Stimulated activated naive CD8-positive, alpha-beta T cell treated with anti-CD3 and anti-CD28 coated beads, Interleukin-15, Interleukin-2, amounts not matched to agents 100 ng/mL and 50 ng/mL, for 24 hours (primary cell): ENCODE data around the gene GRK1.

Source experiments
- H3K27ac Mint-ChIP-seq: one replicate; pipeline ENCODE4 v1.8.0; 2021; ENCODE audit warnings: mild to moderate bottlenecking, mixed read lengths
- H3K27me3 Mint-ChIP-seq: one replicate; pipeline ENCODE4 v1.8.0; 2021; ENCODE audit warnings: mixed read lengths
- H3K36me3 Mint-ChIP-seq: one replicate; pipeline ENCODE4 v1.8.0; 2021; ENCODE audit warnings: low read depth, mixed read lengths
- H3K4me1 Mint-ChIP-seq: one replicate; pipeline ENCODE4 v1.8.0; 2021; ENCODE audit warnings: low read depth, mixed read lengths
- H3K4me3 Mint-ChIP-seq: one replicate; pipeline ENCODE4 v1.8.0; 2021; ENCODE audit warnings: mild to moderate bottlenecking, mixed read lengths
- H3K9me3 Mint-ChIP-seq: one replicate; pipeline ENCODE4 v1.8.0; 2021; ENCODE audit warnings: mixed read lengths

GRK1 gene

DNA sequence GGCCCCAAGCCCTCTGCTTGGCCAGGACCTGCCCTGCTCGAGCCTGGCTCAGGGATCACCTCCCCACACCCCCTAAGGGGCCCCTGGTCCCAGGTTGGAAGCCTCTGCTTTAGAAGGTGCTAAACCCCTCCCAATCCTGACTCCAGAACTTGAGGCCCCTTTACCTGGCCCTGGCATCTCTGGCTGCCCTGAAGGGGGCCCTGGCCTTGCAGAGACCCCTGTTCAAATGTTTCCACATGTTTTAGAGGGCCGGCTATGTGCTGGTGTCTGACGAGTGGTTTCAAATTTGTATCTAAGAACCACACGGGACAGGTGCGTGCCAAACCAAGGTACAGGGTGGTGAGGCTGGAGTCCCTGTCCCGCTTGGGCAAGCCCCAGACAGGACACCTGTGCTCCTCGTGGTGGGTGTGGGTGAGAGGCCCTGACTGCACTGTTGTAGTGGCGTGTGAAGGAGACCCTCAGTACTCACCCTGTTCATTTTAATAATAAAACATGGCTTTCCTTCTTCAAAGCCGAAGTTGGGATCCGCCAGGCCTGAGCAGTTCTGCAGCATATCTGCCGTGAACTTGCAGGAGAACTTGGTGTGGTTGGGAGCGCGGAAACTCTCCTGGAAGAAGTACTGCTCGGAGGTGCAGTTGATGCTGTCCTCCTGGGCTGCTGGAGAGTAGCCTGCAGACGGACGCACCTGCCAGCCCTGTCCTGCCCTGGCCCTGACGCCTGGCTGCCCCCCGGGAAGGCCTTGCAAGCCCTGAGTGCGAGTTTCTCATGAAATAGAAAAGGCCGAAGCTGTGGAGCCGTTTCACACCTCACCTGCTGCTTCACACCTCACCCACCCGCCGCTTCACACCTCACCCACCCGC is 14.4 kb upstream of the GRK1 start:
- H3K4me3 Mint-ChIP-seq = no peak overlapping the region
- no peaks in the 10 kb centered on the region for H3K36me3 Mint-ChIP-seq
- no peaks in the 10 kb centered on the region for H3K27me3 Mint-ChIP-seq
- no peaks in the 10 kb centered on the region for H3K9me3 Mint-ChIP-seq
- H3K4me1 Mint-ChIP-seq = peaks cover 13% of the 10 kb centered on the region
- no peak overlapping the region for H3K27ac Mint-ChIP-seq

DNA sequence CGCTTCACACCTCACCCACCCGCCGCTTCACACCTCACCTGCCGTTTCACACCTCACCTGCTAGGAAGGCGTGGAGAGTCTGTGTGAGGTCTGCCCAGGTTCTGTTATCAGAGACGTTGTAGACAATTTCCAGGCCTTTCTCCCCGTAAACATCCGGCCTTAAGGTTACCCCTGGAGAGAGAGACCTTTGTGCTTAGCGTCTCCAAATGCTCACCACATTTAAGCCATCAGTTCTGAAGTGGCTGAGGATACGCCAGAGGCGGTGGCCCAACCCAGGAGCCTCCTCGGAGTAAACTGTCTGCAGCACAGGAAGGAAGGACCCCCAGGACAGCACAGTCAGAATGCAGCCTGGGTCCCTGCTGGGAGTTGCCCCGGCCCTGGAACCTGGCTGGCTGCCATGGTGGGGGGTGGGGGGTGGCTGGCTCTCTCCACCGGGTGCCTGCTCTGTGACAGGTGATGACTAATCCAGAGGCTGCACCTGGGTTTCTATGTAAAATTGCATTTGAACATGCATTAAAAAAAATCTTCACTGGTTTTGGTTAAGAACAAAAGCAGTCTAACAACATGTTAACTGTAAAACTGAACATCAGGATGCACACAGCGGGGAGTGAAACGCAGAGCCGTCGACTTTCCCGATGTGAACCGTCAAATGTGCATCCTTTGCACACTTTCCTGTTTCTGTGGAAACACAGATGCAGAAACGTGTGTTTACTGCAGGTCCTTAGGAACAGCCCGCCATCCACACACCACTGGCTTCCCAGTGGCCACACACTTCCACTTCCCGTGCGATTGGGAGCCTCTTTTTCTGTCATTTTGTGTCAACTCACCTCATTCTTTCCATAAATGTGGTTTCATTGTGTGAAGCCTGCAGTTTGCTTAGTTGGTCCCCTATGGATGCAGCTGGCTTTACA is 13.5 kb upstream of the GRK1 start:
- Mint-ChIP-seq H3K36me3 (no peaks in the 10 kb centered on the region), H3K27ac (no peak overlapping the region), H3K9me3 (no peaks in the 10 kb centered on the region), H3K4me3 (no peak overlapping the region), H3K27me3 (no peaks in the 10 kb centered on the region), H3K4me1 (peaks cover 13% of the 10 kb centered on the region)

DNA sequence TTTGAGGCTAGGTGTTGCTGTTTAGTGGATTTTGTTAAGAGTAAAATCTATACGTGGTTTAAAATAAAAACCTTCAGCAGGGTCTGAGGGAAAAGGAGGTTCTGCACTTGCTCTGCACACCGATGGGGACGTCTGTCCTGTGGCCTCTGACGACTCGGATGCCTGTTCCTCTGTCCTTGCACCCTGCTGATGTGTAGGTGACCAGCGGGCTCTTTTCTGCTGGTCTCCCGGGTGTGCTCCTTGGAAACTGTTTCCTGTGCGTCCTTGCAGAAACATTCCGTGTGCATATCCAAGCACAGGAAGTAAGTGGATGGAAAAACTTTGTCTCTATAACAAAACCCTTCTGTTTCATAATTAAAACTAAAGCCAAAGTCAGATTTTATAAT is 12.9 kb upstream of the GRK1 start:
- no peaks in the 10 kb centered on the region for H3K27me3 Mint-ChIP-seq
- no peak overlapping the region for H3K4me3 Mint-ChIP-seq
- H3K36me3 Mint-ChIP-seq = no peaks in the 10 kb centered on the region
- no peak overlapping the region for H3K27ac Mint-ChIP-seq
- peaks cover 13% of the 10 kb centered on the region for H3K4me1 Mint-ChIP-seq
- H3K9me3 Mint-ChIP-seq = no peaks in the 10 kb centered on the region

DNA sequence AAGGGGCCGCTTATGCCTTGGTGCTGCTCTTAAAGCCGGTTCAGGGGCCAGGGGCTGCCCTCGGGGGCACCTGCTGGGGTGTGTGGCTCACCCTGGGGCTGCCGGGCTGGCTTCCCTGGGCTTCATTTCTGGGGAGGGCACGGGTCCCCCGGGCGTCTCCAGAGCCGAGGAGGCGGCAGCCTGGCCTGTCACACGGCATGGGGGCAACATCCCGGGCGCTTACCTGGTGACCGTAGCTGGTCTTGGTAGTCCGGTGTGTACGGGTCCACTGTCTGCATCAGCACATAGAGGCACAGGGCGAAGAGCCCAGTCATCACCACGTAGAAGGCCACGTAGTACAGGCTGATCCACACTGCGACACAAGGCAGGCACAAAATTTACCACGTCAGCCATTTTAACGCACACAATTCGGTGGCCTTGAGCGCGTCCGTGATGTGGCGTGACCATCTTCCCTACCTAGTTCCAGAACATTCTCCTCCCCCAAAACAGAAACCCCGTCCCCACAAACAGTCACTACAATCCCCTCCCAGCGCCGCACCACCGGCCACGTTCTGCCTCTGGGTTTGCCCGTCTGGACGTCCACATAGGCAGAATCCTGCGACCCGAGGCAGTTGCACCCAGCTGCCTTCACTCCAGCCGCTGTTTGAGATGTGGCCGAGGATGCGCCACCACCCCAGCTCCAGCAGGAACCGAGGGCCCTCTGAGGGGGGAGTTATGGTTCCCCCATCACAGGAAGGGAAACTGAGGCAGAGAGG is 12.3 kb upstream of the GRK1 start:
- Mint-ChIP-seq H3K36me3 (no peaks in the 10 kb centered on the region), H3K27me3 (no peaks in the 10 kb centered on the region), H3K4me3 (no peak overlapping the region), H3K4me1 (peaks cover 13% of the 10 kb centered on the region), H3K27ac (no peak overlapping the region), H3K9me3 (no peaks in the 10 kb centered on the region)

DNA sequence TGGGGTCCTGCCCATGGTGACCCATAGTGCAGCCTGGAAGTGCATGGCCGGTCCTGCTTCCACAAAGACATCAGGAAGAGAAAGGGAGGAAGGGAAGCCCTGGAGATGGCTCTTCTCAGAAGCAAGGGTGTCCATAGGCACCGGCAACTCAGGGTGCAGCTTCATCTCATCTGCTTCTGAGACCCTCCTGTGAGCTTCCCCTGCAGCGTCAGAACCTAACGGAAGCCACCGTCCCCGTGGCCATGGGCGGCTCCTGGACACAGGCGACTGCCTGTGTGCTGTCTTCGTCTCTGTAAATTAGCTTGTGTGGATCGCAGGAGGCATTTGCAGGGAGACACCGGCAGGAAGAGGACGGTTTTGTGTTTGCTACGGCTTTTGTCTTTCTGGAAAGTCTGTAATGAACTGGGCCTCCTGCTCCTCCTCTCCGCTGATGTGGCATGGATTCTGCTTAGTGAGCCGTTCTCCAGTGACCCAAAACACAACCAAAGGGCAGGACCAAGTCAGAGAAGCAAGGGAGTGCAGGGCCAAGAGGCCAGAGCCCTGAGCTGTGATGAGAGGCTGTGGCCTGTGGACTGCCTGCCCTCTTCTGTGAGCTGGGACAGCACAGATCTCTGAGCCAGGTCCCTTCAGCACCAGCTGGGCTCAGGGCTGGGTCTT is 11.5 kb upstream of the GRK1 start:
- Mint-ChIP-seq H3K36me3 (no peaks in the 10 kb centered on the region), H3K4me1 (peaks cover 13% of the 10 kb centered on the region), H3K4me3 (no peak overlapping the region), H3K27ac (no peak overlapping the region), H3K9me3 (no peaks in the 10 kb centered on the region), H3K27me3 (no peaks in the 10 kb centered on the region)

DNA sequence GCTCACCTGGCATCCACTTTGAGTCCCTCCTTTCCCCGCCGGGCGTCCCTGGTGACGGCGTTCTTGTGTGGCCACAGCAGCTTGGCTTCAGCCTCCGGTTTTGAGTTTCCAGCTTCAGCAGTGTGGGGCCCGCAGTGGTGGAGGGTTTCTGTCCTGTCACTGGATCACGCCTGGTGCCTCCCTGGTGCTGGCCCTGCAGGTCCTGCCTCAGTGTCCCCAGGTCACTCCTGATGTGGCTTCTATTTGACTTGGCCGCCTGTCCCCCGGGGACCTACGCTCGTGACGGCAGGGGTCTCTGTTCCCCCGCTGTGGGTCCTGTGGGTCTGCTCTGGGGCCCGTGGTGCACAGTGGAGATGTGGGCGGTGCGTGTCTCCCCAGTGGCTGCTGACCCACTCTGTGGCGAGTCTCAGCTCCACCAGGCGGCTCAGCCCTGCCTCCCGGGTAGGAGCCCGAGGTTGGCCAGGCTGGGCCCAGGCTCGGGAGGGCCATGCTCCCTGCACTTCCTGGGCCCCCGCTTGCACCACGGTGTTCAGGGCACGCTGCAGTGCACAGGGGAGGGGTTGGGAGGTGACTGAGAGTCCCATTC is 10.9 kb upstream of the GRK1 start:
- peaks cover 13% of the 10 kb centered on the region for H3K4me1 Mint-ChIP-seq
- H3K27ac Mint-ChIP-seq = no peak overlapping the region

DNA sequence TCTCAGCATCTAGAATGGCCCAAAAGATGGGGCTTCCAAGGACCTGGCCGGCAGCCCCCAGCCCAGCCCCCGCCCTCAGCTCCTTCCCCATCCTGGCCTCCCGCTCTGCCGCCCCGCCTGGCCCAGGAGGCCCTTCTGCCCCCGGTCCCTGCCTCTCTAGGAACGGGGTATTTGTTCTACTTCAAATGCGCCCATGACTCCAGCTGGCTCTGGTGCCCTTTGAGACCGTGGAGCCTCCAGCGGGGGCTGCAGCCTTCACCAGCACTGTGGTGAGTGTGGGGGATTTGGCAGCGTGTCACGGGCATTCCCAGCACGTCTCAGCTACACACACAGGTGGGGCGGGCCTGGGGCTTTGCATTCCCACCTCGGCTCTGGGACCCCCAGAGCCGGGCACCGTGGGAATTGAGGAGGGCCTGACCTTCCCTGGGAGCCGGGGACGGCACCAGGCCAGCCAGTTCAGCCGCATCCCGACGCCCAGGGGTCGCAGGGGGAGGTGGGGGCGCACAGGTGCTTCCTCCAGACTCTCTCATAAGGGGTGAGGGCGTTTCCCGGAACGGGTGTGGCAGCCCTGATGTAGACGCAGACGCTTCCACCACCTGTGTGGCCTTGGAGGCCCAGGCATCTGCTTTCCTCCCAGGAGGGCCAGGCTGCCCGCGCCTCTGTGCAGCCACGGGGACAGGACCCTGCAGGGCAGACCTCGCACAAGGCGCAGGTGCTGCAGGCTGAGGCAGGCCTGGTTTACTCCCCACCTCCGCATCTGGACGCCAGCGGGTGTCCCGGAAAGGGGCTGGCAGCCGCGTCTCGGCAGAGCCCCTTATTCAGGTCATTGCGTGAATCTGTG is 10.0 kb upstream of the GRK1 start:
- Mint-ChIP-seq H3K36me3 (no peaks in the 10 kb centered on the region), H3K27ac (no peak overlapping the region), H3K4me1 (peaks cover 13% of the 10 kb centered on the region), H3K9me3 (peaks cover 10% of the 10 kb centered on the region), H3K27me3 (no peaks in the 10 kb centered on the region), H3K4me3 (no peak overlapping the region)

More for the DNA sequence above, 10.9 kb upstream of the GRK1 start:
- Mint-ChIP-seq H3K36me3 (no peaks in the 10 kb centered on the region), H3K9me3 (peaks cover 6% of the 10 kb centered on the region), H3K27me3 (no peaks in the 10 kb centered on the region), H3K4me3 (no peak overlapping the region)

DNA sequence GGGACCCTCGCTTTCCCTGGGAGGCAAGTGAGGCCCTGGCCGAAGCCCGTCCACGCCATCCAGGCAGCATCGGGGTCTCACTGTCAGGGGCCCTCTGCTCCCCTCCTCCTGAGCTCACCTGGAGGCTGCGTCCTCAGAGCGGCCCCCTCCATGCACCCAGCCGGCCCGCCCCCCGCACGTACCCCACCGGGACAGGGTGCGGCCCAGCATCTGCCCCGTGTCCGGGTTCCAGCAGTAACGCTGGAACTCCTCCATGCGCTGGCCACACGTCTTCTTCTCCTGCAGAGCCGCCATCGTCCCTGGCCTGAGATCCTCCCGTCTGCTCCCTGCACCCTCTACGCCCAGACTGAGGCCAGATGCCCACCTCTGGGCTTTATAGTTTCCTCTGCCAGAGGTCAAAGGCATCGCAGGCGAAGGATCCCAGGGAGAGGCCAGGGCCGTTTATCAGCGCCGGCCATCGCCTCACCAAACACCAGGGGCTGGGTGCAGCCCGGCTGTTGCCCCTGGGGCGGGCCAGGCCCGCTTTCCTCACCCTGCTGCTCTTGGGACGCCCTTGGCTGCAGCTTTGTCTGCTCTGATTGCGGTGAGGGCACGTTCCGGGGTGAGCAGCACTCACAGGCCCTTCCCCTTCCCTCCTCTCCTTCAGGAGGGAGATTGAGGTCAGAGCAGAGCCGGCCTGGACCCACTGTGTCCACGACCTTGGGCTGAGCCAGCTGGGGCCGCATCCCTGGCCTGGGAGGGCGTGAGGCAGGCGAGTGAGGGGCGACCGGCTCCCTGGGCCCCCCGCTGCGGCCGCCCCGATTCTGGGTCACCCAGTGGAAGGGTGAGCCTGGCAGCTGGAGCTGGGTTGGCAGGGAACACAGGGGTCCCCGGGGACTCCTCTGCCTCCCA is 8.9 kb upstream of the GRK1 start, which contains the start of gene ATP4B:
ATP4B (minus strand) TSS at position 348 of the 891 bp plus-strand sequence; CDS start at position 294, 54 bp downstream.
- no peak within 1 kb of the TSS for H3K27ac Mint-ChIP-seq
- peaks cover 12% of the 10 kb centered on the region for H3K4me1 Mint-ChIP-seq
- peaks cover 10% of the 10 kb centered on the region for H3K9me3 Mint-ChIP-seq
- no peaks in the 10 kb centered on the region for H3K36me3 Mint-ChIP-seq
- H3K27me3 Mint-ChIP-seq = no peaks in the 10 kb centered on the region
- no peak within 1 kb of the TSS for H3K4me3 Mint-ChIP-seq

DNA sequence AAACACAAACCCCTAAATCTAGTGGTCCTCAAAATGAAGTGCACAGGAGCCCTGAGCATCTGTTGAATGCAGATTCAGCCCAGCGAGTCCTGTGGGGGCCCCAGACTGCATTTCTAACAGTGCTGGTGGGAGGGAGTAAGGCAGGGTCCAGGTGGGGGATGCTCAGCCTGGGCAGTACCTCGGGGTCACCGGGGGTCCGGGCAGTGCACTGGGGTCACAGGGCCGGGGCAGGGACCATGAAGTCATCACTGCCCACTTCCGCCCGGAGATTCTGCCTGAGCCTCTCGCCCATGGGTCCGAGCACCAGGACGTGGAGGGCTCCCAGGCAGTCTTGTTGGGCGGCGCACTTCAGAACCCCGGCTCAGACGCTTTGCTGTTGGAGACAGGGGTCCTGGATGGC is 8.2 kb upstream of the GRK1 start:
- Mint-ChIP-seq H3K4me3 (no peak overlapping the region), H3K4me1 (peaks cover 5% of the 10 kb centered on the region), H3K27me3 (no peaks in the 10 kb centered on the region), H3K27ac (no peak overlapping the region), H3K9me3 (peaks cover 10% of the 10 kb centered on the region), H3K36me3 (no peaks in the 10 kb centered on the region)

GRCh38 chr13:113659337-113659736 is 7.7 kb upstream of the GRK1 start:
- Mint-ChIP-seq H3K27me3 (no peaks in the 10 kb centered on the region), H3K4me3 (no peak overlapping the region), H3K9me3 (peaks cover 10% of the 10 kb centered on the region), H3K36me3 (no peaks in the 10 kb centered on the region), H3K4me1 (no peaks in the 10 kb centered on the region), H3K27ac (no peak overlapping the region)

- no peaks in the 10 kb centered on the region for H3K4me1 Mint-ChIP-seq
- H3K36me3 Mint-ChIP-seq = no peaks in the 10 kb centered on the region
- H3K27ac Mint-ChIP-seq = no peak overlapping the region
- H3K27me3 Mint-ChIP-seq = no peaks in the 10 kb centered on the region
- no peak overlapping the region for H3K4me3 Mint-ChIP-seq
- peaks cover 10% of the 10 kb centered on the region for H3K9me3 Mint-ChIP-seq
Measured at GRCh38 chr13:113660066-113660465, 7.0 kb upstream of the GRK1 start.

DNA sequence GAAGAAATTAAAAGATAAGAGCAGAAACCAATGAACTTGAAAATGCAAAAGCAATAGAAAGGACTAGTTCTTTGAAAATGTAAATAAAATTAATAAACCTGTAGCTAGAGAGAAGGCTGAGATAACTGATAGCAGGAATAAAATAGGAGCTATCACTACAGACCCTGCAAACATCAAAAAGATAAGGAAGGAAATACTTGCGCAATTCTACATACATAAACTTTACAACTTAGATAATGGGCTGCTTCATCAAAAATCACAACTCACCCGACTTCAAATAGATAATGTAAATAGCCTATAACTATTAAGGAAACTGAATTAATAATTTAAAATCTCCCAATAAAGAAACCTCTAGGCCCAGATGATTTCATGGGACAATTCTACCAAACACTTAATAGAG is 5.5 kb upstream of the GRK1 start:
- H3K9me3 Mint-ChIP-seq = peaks cover 10% of the 10 kb centered on the region
- H3K27me3 Mint-ChIP-seq = no peaks in the 10 kb centered on the region
- no peak overlapping the region for H3K4me3 Mint-ChIP-seq
- H3K4me1 Mint-ChIP-seq = no peaks in the 10 kb centered on the region
- H3K27ac Mint-ChIP-seq = no peak overlapping the region
- H3K36me3 Mint-ChIP-seq = no peaks in the 10 kb centered on the region

DNA sequence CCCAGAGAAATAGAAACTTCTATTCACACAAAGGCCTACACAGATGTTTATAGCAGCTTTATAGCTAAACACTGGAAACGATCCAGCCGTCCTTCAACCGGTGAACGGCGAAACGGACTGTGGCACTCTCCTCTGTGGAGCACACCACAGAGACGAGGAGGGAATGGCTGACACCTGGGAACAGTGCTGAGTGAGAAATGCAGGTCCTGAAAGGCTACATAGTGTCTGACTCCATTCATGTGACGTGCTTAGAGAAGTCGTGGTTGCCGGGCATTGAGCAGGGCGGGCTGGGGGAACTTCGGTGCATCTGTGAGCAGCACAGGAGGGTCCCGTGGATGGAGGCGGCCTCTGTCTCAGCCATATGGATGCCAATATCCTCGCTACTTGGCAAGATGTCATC is 3.1 kb upstream of the GRK1 start:
- H3K4me1 Mint-ChIP-seq = no peaks in the 10 kb centered on the region
- H3K27me3 Mint-ChIP-seq = no peaks in the 10 kb centered on the region
- H3K27ac Mint-ChIP-seq = no peak overlapping the region
- H3K4me3 Mint-ChIP-seq = no peak overlapping the region
- H3K36me3 Mint-ChIP-seq = no peaks in the 10 kb centered on the region
- peaks cover 10% of the 10 kb centered on the region for H3K9me3 Mint-ChIP-seq
